NCI-H146 treated with DMSO at 0.1 percent for 48 hours (cell line): ENCODE data around the gene TTC32.
A peak's percentile ranks its signal among the peaks of the same experiment; 100 is the strongest.

Experiments used
- DNase-seq: peaks from one replicate; lab custom pipeline; 2025; ENCODE audit not compliant: unreplicated experiment; lab: John Stamatoyannopoulos, UW

Gene TTC32

DNA sequence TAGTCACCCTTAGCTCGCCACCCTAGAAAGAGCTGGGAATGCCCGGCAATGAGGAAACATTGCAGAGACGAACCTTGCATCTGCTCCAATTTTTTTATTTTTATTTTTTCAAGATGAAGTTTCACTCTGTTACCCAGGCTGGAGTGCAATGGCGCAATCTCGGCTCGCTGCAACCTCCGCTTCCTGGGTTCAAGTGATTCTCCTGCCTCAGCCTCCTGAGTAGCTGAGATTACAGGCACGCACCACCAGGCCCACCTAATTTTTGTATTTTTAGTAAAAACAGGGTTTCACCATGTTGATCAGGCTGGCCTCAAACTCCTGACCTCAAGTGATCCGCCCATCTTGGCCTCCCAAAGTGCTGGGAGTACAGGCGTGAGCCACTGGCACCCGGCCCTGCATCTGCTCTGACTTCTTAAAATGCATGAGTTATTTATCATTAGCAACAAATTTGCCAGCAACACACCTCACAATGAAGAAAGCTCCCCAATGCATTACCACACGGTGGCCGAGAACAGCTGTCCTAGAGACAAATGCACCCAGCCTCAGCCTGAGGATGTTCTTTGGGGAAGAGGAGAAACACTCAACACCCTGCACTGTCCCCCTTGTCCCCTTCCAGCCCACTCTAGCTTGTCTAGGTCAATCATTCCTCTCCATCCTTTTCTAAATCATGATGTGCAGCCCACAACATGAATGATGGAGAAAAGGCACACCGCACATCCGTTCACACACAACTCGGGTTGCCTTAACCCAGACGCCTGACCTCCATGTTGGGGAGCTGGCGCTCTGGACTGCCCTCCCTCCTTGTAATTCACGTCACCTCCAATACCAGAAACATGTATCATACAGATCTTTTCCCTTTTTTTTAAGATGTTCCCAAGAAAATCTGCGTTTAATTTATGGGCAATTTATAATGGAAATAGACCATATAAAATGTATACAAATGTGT is 46.9 kb downstream of the TTC32 start:
- DNase-seq: no peak

DNA sequence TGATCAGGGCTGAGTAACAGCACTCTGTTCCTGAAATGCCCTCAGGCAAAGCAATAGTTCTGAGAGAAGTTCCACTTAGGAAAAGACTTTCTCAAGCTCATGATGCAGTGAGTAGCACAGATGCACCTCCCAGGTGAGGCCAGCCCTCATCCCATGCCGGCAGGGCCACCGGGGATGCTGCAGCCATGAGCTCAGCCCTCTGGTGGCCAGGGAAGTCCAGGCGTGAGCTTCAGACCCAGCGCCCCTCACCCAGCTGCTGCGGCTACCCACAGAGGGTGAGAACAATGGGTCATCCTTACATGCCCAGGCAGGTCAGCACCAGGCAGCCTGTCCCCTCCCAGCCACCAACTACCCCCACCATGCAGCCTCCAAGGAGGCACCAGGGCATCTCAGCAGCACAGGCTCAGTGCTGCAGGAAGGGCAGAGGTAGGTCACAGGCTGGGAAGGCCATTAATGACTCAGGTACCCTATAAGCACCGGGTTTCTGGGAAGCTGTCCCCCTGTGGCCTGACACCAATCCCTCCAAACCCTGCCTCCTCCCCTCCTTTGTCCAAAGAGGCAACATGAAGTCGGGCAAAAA is 50.6 kb downstream of the TTC32 start:
- peak; percentile 33 for DNase-seq

DNA sequence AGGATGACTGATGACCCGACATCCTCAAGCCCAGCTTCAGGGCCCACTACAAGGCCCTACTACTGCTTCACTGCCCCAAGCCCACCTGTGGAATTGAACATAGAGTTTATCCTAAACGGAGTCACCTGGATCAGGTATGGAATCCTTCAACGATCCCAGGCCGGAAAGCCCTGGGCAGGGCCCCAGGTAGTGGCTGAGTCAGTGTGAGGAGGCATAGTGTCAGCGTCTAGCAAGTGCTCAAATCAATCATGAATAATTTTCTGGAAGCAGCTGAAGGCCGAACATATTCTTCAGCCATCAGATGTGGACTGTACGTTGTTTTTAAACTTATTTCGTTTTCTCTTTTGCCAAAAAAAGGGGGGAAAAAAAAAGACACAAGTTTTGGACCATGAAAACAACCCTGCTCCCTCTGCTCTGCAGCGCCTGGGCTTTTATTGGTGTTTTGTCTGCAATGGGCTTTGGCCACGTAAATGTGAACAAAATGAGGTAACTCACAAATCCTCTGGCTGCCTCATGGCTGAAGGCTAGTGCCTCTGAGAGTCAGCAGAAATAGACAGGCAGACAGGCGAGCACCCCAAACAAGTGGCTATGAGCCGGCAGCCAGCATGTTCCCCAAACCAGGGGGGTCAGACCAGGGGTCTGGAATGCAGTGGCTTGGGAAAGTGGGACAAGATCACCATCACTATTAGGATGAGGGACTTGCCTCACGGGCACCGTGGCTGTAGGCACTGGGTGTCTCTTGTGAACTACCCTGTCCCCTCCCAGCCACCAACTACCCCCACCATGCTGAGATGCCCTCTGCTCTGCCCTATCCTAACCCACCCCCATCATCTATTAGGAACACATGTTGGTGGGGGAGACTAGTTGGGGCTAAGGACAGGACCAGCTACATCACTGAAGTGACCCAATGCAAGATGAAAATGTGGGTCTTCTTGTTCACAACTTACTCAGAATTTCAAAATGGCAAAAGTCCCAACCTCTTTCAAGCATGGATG is 51.4 kb downstream of the TTC32 start:
- no peak for DNase-seq

DNA sequence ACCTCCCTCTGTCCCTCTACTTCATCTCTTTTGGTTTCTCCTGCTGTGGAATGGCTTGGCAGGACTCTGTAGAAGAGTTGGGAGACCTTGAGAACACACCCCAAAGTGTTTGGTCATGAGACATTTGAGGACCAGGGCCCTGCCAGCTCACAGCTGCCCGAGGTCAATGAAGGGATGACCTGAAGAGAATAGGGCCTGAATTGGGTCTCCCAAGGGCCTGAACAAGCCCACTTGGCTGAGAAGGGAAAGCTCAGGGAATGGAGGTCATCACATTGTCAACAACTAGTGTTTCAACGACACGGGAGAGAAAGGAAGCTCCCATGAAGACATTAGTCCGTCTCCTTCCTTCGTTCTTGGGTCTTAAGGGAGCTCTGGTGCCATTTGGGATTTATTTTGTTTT is 52.8 kb downstream of the TTC32 start:
- no peak for DNase-seq

DNA sequence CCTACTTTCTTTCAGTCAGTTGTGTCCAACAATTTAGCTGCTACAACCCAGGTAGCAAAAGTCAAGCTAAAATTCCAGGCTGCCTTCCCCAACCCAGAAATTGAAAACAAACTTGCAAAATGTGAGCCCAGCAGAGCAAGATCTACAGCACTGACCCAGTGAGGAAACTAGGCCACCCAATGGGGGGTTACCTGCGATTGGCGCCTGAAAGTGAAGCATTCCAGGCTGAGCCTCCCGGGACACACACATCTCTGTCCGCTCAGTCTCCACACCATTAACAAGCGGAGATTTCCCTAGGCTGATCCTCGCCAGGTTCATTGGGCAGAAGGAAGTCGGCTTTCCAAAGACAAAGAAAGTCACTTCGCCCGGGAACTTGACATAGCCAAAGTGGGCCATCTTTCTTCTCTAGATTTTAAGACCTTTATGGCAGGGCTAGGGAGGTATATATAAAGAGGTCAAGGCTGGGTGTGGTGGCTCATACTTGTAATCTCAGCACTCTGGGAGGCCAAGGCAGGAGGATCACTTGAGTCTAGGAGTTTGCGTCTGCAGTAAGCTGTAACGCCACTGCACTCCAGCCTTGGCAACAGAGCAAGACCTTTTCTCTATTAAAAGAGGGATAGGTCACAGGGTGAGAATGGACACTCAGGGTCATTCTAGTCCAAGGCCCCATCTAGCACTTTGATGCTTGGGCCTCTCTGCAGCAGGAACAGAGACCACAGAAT is 53.6 kb downstream of the TTC32 start:
- DNase-seq: no peak

DNA sequence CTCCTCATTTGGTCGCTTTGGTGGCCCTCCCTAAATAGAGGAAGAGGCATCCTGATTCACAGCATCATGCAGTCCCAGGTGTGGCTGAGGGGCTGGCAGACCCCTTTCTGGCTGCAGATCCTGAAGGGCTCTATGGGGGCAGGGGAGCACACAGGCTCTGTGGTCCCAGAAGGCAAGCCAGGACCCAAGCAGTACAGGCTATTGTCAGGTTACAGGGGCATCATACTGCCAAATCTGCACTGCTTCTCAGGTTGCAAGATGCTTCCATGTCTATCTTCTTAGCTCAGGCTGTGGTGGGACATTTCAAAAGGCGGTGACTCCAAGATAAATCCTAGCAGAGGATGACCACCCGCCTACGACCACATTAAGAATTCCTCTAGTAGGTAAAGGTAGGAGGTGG is 54.3 kb downstream of the TTC32 start:
- no peak for DNase-seq
